Large intestine (tissue), 3 donors: Measurements from ENCODE around the gene ICAM4. TPM values are rescaled to one million over a fixed set of nuclear protein-coding genes. Genes with fewer than 3 reads are reported as not detected.

ENCODE experiments used
- DNase-seq, 2 donors: peaks; one replicate each; pipeline versions ENCODE4 v3.0.0 to v3.0.0-alpha.2; 2013
- H3K27ac ChIP-seq: one replicate; pipeline ENCODE4 v1.5.1; 2013; ENCODE audit warnings: low read length
- H3K27me3 ChIP-seq: 2 replicates; pipeline ENCODE4 v1.6.1; 2013; ENCODE audit warnings: low read length; ENCODE audit not compliant: control insufficient read depth, insufficient read depth
- H3K36me3 ChIP-seq: 2 replicates; pipeline ENCODE4 v1.6.1; 2013; ENCODE audit warnings: low read length; ENCODE audit not compliant: control insufficient read depth, insufficient read depth
- H3K4me1 ChIP-seq: one replicate; pipeline ENCODE4 v1.6.1; 2013; ENCODE audit warnings: low read length; ENCODE audit not compliant: control insufficient read depth, insufficient read depth
- H3K4me3 ChIP-seq: one replicate; pipeline ENCODE4 v1.5.1; 2013; ENCODE audit warnings: low read length
- H3K9me3 ChIP-seq: one replicate; pipeline ENCODE4 v1.6.1; 2013; ENCODE audit warnings: mild to moderate bottlenecking, low read depth, low read length, moderate library complexity; ENCODE audit not compliant: control insufficient read depth
- WGBS: methylation state at CpG from one replicate; pipeline ENCODE4 v1.1.5; 2013; ENCODE audit warnings: low lambda C conversion rate; ENCODE audit not compliant: insufficient coverage; 5-methylcytosine and 5-hydroxymethylcytosine counted together
- polyA plus RNA-seq: library from polyadenylated mRNA; unstranded; fragments of 120-200 nt; gene quantifications from one replicate; pipeline ENCODE4 v1.2.1, GENCODE V29; 2013

The ICAM4 gene
- polyA plus RNA-seq, 1 donor = 1.2 TPM

DNA sequence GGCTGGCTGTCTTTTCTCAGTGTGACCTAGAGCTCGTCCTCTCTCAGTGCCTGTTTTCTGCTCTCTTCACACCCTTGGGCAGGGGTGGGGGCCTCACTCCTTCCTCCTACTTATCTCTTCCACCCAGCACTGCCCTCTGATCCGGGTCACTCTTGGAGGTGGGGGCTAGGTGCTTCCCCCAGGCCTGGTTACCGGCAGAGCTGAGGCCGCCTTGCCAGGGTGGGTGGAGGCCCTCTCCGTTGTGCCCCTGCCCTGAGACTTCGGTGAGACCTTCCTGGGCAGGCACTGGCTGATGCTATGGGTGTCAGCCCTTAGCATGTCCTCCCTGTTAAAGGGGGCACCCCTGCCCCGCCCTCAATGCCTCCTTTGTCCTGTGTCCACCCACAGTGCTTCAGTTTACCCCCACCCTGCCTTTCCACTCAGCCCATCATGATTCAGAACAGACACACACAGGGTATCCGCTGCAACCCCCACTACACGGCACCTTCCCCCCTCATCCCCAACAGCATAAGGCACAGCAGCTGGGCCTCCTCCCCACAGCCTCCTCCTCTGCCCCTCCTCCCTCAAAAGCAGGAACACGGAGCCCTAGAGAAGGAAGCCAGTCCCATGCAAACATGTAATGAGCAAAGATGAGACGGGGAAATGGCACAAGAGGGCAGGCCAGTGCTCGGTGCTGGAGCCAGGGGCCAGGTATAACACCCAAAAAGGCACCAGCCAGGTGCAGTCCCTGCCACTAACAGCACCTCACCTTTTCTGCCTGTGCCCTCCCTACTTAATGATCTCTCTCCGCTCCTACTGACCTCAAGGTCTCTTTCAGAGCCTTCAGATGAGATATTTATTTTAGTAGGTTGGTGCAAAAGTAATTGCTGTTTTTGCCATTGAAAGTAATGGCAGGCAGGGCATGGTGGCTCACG, 13.0 kb downstream of the ICAM4 start:
- 20% methylated on average over 1 of the region's 14 CpGs for WGBS
- peaks cover 29% of the 10 kb centered on the region for H3K27me3 ChIP-seq

DNA sequence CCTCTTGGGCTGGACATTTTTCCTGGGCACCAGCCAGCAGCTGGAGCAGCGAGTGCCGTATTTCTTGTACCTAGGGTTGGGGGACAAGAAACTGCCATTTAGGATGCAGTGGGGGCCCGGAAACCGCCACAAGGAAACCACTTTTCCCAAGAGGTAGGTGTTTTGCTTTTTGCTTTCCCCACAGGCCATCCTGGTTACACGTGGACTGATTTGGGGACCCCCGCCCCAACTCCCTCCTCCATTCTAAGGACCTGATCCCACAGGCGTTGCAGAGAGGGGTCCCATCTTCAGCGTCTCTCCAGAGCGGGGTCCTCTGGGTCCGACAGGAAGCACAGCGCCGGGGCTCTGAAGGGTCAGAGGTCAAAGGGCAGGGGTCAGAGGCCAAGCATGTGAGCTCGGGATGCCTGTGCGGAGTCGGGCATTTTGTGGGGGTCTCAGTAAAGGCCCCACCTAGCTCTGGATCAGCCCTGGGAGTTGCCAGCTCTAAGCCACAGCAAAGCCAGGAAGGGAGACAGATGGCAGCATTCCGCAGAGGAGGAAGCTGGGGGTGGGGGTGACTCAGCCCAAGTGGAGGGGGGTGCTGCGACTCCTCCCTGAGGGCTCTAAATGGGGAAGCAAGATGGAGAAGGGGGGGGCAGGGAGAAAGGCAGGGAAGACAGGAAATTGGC, 18.5 kb downstream of the ICAM4 start:
- Histone ChIP-seq H3K27me3 (no peaks in the 10 kb centered on the region), H3K4me1 (no peaks in the 10 kb centered on the region), H3K9me3 (no peaks in the 10 kb centered on the region), H3K36me3 (peaks cover 16% of the 10 kb centered on the region), H3K4me3 (no peak overlapping the region), H3K27ac (no peak overlapping the region)
- no CpG with 5 or more reads among the region's 17 CpGs for WGBS
- no peak for DNase-seq

More for the DNA sequence above, 13.0 kb downstream of the ICAM4 start:
- Histone ChIP-seq H3K9me3 (no peaks in the 10 kb centered on the region), H3K36me3 (peaks cover 1% of the 10 kb centered on the region), H3K4me3 (no peak overlapping the region), H3K27ac (no peak overlapping the region), H3K4me1 (peaks cover 6% of the 10 kb centered on the region)
- no peak for DNase-seq

DNA sequence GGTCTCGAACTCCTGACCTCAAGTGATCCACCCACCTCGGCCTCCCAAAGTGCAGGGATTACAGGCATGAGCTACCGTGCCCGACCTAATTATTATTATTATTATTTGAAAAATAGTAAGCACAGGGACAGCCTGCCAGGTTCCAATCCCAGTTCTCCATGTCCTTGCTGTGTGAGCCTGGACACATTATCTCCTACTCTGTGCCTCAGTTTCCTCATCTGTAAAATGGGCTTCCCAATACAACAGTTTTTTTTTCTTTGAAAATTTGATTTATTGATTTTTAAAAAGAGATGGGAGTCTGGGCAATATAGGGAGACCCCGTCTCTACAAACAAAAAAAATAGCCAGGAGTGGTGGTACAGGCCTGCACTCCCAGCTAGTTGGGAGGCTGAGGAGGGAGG, 19.6 kb downstream of the ICAM4 start:
- Histone ChIP-seq H3K36me3 (peaks cover 18% of the 10 kb centered on the region), H3K27ac (no peak overlapping the region), H3K27me3 (no peaks in the 10 kb centered on the region), H3K9me3 (no peaks in the 10 kb centered on the region), H3K4me3 (no peak overlapping the region), H3K4me1 (no peaks in the 10 kb centered on the region)
- DNase-seq = no peak
- no CpG with 5 or more reads among the region's 5 CpGs for WGBS

DNA sequence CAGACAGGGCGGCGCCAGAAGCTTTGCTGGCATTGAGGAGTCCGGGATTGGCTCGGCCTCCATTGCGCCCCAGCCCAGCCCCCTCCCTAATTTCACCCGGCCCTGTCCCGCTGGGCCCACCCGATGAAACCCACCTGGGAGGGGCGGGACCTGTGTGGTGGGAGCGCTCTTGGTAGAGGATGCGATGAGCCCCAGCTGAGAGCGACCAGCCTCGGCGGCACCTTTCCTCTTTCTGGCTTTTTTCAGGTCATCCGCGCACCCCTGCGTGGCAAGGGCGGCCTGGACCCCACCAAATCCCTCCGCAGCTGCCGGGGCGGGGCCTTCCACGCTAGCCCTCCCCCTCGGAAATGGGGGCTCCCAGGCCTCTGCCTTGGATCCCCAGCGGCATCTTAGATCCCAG, 22.7 kb downstream of the ICAM4 start, which contains the start of gene ZGLP1:
Gene ZGLP1 (minus strand): TSS at position 393 of the 400 bp plus-strand sequence.
- H3K4me1 ChIP-seq = no peaks in the 10 kb centered on the region
- DNase-seq = no peak
- H3K4me3 ChIP-seq = no peak within 1 kb of the TSS
- no peaks in the 10 kb centered on the region for H3K9me3 ChIP-seq
- H3K27ac ChIP-seq = no peak within 1 kb of the TSS
- peaks cover 18% of the 10 kb centered on the region for H3K36me3 ChIP-seq
- no peaks in the 10 kb centered on the region for H3K27me3 ChIP-seq
- no CpG with 5 or more reads among the region's 24 CpGs for WGBS

DNA sequence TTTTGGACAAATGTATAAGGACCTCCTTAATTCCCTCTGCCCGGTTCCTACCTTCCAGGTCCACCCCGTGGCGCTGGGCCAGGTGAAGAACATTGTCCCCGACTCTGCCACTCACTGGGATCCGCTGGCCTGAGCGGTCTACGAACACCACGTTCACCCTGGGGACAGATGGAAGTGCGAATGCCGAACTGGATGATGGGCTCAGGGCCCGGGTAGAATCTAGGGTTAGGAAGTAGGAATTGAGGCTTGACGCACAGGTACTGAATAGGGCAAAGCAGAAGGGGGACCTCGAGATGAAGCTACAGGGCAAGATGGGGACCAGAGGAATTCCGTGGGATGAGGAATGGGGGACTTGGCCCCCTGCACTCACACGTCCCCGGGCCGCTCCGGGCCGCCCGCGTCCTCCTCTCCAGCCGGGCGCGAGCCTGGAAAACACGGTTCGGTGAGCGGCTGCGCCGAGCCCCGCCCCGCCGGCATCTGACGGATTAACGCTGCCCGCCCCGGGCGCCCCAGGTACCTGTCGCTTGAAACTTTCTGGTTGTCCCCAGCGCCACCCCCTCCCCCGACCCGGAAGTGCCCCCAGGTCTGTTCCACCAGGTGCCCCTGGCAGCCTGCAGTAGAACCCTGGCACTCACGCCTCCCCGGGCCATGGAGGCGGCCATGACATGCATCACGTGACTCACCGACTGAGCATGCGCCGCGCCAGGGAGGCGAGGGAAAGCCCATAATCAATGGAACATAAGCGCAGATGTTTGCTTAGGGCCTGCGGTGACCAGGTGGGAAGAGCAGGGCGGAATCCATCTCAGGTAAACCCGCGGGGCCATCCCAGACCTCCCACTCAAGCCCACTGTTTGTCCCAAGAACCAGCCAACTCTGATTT, 28.8 kb downstream of the ICAM4 start, which contains the start of gene FDX2:
Gene FDX2 (minus strand): TSS at position 681 of the 880 bp plus-strand sequence. CDS start 19 bp downstream, at position 662.
- 0% methylated on average over 1 of the region's 55 CpGs for WGBS
- Histone ChIP-seq H3K4me3 (peak within 1 kb of the TSS; percentile 66), H3K36me3 (peaks cover 43% of the 10 kb centered on the region)

DNA sequence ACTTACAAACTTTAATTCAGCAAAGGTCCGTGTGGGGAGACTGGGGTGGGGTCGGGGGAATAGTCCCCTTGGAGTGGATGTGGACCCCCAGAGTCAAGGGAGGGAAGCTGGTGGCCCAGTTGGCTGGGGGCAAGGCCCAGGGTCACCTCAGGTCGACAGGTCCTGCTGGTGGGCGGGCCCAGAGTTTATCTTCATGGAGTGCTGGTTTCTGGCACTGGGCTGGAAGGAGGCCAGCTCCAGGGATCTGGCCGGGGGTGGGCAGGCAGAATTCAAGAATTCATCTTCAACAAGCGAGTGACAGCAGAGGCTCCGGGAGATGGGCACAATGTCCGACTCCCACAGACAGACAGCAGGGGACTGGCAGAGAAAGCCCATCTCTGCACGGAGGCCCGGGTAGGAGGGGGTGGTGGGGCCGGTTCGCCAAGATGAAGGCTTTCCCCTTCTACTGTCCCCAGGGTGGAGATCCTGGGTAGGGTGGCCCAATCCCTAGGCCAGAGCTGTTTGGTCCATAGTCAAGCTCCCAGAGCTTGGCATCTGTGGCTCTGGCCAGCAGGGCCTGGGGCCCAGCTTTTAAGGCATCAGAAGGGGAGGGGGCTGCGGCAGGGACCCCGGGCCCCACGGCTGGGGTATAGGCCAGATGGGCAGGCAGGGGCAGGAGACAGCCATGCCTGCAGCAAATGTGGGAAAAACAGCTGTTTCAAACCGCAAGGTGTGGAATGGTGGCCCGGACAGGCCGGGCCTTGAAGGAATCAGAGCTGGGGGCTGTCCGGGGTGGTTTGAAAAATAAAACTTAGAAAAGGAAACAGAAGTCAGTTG, 29.7 kb downstream of the ICAM4 start:
- no peak overlapping the region for H3K27ac ChIP-seq
- H3K36me3 ChIP-seq = peaks cover 52% of the 10 kb centered on the region
- no peak for DNase-seq
- no peaks in the 10 kb centered on the region for H3K27me3 ChIP-seq
- no peak overlapping the region for H3K4me3 ChIP-seq
- WGBS = 96% methylated on average over 4 of the region's 19 CpGs
- H3K9me3 ChIP-seq = peaks cover 5% of the 10 kb centered on the region
- H3K4me1 ChIP-seq = peaks cover 18% of the 10 kb centered on the region

More for the DNA sequence above, 28.8 kb downstream of the ICAM4 start, which contains the start of gene FDX2:
- no peak within 1 kb of the TSS for H3K27ac ChIP-seq
- peak; percentile 84 to 85 for DNase-seq
- no peaks in the 10 kb centered on the region for H3K27me3 ChIP-seq
- peaks cover under 1% of the 10 kb centered on the region for H3K9me3 ChIP-seq
- H3K4me1 ChIP-seq = peaks cover 12% of the 10 kb centered on the region

DNA sequence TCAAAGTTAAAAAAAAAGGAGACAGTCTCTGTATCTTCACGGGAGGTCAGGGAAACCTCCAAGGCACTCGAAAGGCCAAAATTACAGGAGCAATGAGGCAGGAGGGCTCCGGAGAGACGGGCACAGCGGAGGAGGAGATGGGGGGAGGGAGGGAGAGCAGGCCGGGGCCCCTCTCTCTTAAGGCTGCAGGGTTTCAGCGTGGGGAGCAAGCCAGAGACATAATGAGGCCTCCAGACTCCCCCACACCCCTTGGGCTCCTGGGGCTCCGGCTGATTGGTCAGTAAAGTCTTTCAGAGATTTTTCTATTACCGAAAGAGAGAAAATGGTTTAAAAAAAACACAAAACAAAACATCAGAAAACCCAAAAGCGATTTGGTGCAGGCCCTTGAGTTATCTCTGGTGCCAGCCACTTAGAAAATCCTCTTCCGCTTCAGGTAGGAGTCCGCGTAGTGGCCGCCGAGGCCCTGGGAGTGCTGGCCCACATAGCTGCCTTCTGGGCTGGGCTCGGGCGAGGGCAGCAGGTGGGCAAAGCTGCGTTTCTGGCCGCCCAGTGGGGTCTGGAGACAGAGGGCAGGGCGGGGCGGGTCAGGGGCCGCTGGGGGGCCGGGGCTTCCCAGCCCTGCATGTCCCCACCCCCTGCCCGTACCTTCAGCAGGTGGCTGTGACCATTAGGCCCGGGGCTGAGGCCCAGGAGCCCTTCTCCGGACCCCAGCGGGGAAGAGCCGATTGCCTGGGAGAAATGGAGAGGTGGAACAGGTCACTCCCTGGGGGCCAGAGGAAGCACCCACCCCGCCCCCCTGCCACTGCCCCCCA, 30.5 kb downstream of the ICAM4 start:
- no peaks in the 10 kb centered on the region for H3K27me3 ChIP-seq
- H3K4me3 ChIP-seq = no peak overlapping the region
- H3K4me1 ChIP-seq = peaks cover 24% of the 10 kb centered on the region
- peaks cover 60% of the 10 kb centered on the region for H3K36me3 ChIP-seq
- peaks cover 5% of the 10 kb centered on the region for H3K9me3 ChIP-seq
- H3K27ac ChIP-seq = no peak overlapping the region
- 86% methylated on average over 3 of the region's 29 CpGs for WGBS
- DNase-seq = no peak

DNA sequence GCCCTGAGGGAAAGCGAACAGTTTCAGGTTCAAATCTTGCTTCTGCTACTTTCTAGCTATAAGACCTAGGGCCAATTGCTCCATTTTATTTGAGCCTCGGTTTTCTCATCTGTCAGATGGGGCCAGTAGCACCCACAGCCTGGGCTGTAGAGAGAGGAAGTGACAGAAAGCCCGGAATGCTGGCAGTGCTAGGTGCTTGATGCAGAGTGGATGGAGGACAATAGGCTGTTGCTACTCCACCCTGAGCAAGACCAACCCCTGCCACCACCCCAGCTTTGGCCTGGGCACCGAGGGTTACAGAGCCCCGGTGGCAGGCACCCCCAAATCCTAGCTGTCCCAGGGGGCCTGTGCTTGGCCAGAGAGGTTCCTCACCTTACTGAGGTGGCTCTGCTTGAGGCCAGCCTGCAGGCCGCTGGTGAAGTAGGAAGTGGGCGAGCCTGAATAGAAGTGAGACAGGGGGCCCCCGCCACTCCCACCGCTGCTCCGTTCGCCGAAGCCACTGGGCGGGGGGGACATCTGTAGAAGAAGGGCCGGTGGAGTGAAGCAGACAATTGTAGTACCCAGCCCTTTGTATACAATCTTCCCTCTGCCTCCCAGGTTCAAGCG, 31.2 kb downstream of the ICAM4 start:
- no peak overlapping the region for H3K4me3 ChIP-seq
- no peak for DNase-seq
- H3K27me3 ChIP-seq = no peaks in the 10 kb centered on the region
- no peak overlapping the region for H3K27ac ChIP-seq
- peaks cover 67% of the 10 kb centered on the region for H3K36me3 ChIP-seq
- no CpG with 5 or more reads among the region's 15 CpGs for WGBS
- H3K4me1 ChIP-seq = peaks cover 29% of the 10 kb centered on the region
- H3K9me3 ChIP-seq = peaks cover 5% of the 10 kb centered on the region
